DMS153 treated with DMSO at 0.1 percent for 48 hours (cell line): Measurements from ENCODE around the gene ITPK1.

Experiments used
- DNase-seq: peaks from one replicate; lab custom pipeline; 2025; ENCODE audit not compliant: unreplicated experiment; lab: John Stamatoyannopoulos, UW

ITPK1 gene

DNA sequence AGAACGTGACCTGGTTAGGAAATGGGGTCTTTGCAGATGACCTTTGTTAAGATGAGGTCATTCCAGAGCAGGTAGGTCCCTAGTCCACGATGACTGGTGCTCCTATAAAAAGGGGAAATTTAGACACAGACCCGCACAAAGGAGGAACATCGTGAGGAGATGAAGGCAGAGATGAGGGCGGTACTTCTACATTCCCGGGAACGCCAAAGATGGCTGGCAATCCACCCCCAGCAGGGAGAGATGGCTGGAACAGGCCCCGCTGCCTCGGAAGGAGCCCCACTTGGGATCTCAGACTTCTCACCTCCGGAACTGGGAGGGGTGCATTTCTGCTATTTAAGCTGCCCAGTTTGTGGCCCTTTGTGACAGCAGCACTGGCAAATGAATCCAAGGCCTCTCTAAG, 85.0 kb downstream of the ITPK1 start:
- DNase-seq = no peak

DNA sequence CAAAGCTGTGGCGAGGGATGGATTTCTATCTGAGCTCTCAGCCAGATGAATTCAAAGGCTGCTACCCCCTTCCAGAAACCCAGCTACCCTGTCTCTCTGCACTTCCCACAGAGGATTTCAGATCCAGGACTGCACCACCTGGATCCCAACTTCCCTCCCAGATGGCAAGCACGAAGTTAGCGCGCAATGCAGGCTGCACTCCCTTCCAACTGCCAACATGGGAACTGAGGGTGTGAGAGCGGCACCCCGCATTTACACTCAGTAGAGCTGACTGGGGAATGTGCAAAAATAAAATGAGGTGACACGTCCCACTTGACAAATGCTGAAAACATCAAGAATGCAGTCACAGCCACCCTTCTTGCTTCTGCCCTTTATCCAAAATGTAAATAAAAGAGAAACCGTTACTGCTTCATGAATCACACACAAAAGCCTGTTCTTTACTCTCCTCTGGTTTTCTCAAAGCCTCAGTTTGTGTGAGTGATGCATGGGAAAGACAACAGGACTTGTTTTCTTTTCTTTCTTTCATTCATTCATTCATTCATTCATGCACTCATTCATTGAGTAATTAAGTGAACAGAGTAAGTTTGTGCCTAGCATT, 85.7 kb downstream of the ITPK1 start:
- no peak for DNase-seq

DNA sequence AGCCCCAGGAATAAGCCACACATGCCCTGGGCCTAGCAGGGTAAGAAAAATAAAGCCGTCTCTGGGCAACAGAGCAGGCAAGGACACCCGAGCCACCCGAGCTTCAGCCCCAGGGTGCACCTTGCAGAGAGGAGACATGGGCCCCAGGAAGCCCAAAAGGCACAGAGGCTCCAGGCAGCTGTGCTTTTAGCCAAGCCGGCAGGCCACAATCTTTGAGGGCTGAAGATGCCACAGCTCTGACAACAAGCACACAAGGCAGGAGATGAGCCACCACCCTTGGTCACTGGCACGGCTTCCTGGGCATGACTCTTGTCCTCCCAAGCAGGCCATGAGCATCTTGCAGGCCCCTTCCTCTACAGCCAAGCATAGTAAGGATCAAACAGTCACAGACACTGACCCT, 86.3 kb downstream of the ITPK1 start:
- DNase-seq = no peak

DNA sequence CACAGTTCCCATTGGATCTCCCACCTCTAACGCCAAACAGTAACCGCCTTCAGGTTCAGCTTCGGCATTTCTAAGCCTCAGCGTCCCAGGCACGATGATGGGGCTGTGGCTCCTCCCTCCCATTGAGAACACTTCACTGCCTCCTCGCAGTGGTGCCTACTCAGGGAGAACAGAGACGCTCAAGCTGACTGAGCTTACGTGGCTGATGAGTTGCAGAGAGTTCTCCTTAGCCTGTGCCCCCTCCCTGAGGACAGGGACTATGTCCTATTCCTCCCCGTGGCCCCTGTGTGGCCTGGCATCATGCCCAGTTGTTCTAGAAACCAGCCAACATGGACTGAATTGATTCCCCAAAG, 87.0 kb downstream of the ITPK1 start:
- DNase-seq = no peak

DNA sequence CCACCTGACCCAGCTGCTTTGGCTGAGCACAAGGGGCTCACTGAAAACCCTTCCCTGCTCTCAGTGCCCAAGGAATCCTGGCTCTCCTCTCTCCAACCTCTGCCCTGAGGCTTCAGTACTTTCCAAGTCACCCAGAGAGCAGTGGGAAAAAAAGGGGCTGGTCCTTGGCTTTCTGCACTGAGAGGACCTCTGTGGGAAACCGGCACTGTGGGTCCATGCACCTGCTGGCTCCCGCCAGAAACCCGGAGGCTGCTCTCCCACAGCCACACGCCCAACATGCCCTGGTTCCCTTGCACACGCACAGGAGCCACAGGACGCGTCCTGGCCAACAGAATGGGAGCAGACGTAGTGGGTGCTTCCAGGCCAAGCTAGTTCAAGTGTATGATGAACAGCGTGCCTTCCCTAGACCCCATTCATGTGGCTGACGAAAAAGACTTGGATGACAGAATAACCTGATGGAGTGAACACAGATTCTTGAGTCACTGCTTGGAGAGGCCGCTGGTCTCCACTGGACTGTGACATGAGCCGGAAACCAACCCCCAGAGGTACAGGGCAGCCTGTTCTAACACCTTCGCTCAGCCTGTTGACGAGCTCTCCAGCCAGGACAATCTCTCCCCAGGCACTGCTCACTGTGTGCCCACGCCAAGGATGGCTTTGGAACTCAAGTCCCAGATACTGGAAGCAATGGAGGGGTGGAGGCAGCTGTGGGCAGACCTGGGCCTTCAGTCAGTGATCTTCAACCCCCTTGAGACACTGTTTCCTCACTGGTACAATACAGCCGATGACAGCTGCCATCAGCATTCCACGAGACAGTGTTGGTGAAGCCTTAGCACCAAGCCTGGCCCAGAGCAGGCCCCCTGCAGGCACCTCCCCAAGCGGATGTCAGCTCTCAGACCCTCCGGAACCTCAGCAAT, 87.7 kb downstream of the ITPK1 start:
- no peak for DNase-seq

DNA sequence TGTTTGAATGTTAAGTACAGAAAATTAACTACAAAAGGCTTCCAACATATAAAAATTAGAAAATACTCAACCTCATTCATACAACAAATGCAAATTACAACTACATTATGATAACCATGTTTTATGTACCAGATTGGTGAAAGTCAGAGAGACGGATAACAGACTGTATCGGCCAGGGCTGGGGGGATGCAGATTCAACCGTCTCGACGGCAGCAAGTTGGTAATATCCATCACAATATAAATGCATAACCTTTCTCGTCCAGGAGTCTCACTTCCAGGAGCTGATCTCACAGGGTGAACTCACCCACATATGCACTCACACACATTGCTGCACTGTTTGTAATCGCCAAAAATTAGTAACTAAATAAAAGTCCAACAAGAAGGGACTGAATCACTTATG, 89.4 kb downstream of the ITPK1 start:
- no peak for DNase-seq

DNA sequence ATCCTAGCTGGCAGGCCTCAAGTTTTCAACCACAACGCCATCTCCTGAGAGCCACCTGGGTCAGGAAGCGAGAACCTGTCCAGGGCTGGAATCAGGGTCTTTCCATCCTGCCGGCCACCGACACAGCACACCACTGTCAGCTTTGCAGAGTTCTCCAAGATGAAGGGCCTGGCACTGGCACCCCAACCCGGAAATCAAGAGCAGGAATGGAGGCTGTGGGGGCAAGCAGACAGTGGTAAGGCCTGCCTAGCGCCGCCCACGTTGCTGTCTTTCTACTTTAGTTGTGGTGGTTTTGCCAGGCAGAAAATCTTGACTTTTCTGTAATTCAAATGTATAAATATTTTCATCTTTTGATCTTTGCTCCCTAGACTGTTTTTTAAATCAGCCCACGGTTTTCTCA, 90.7 kb downstream of the ITPK1 start:
- no peak for DNase-seq

DNA sequence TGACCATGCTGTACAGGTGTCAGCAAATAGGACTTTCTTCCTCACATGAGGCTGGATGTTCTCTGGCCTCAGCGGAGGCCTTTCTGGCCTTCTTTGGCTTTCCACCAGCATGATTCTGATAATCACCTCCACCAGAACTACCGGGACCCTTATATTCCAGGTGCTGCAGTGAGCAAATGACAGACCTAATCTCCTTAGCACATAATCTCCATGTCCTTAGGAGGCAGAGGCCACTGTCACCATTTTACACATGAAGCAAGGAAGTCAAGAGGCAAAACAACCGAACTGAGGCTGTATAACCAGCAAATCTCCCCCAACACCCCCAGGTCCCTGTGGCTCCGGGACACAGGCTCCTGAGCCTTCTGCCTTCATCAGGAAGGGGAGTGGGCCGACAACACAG, 91.2 kb downstream of the ITPK1 start:
- no peak for DNase-seq

DNA sequence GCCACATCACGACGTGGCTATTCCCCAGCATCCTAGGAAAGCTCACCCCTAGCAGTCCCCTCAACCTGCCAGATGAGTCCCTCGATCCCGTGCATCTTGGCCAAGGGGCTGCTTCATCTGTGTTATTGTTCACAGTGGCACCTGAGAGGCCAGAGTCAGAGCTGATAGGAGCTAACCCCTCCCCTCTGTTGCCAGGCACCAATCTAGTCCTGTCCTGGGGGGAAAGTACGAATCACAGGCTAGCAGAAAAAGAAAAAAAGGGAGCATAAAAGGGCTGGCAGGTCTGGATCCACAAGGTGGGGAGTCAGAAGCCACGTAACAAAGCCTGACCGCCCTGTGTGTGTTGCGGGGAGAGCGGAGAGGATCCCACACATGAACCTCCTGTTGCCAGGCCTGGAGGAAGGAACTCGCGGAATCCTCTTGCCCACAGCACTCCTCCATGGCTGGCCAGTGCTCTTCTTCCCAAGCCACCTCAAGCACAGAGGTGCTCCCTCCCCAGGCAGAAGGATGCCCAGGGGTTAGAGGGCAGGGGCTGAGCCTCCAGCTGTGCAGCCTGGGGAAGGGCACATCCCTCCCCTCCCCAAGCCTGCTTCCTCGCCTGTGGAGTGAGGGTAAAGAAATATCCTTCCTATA, 91.8 kb downstream of the ITPK1 start:
- no peak for DNase-seq

DNA sequence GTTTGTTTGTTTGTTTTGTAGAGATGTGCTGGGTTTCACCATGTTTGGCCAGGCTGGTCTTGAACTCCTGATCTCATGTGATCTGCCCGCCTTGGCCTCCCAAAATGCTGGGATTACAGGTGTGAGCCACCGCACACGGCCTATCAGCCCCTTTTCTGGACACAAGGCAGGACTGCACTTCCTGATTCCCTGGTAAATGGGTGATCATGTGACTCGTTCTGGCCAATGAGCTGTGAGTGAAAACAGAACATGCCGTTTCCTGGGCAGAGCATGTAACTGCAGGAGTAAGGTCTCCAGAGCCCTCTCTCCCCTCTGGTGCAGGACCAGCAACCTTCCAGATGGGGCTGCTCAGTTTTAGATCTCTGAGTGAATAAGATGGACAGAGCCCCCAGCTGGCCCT, 92.7 kb downstream of the ITPK1 start:
- no peak for DNase-seq

DNA sequence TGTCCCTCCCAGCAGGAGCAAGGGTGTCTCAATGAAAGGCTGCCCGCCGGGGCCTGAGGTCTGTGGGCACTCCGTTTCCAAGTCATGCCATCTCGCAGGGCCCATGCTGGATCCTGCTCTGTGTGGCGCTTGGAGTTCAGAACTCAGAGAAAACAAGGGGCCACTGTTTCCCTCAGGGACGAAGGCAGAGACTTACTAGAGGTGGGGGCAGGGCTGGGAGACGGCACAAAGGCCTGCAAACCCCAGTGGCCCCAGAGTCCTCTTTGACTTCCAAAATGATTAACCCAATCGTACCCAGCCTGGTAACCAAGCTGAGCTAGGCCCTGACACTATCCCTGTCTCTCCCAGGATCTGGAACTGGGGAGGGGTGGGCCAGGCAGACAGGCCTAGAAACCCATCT, 95.8 kb downstream of the ITPK1 start:
- DNase-seq = no peak

DNA sequence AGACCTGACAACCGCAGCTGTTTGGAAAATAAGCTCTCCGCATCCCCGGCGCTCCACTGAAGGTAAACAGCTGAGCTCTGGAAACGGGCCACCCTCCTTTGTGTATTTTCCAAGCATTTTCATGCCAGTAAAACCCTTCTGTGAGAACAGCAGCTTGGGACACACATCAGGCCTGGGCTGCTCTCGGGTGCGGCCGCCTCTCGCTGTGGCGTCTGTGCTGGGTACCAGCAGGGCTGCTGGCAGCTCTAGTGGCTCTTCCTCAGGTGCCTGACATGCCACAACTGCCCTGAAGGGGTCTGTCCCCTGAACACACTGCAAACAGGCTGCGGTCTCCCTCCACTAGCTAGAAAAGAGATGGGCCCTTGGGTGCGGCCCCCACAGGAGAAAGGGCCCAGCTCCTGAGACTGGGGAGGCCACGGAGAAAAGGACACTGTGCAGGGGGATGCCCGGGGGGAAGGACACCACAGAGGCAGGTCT, 96.3 kb downstream of the ITPK1 start:
- no peak for DNase-seq

DNA sequence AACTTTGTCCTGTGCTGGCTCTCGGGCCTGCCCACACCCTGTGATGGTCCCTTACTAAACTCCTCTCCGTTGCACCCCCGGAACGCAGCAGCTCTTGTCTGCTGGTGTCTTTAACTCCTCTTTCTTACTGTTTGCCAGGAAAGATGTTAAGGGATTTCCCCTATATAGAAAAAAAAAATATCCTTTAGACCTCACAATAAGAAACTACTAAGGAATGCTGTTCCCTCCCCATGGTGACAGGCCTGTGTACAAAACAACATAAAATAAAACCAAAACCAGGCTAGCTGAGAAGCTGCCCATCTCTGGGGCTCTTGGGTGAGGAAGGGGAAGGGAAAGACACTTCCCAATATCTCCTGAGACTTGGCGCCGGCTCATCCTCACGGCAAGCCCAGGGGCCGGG, 97.4 kb downstream of the ITPK1 start:
- no peak for DNase-seq

DNA sequence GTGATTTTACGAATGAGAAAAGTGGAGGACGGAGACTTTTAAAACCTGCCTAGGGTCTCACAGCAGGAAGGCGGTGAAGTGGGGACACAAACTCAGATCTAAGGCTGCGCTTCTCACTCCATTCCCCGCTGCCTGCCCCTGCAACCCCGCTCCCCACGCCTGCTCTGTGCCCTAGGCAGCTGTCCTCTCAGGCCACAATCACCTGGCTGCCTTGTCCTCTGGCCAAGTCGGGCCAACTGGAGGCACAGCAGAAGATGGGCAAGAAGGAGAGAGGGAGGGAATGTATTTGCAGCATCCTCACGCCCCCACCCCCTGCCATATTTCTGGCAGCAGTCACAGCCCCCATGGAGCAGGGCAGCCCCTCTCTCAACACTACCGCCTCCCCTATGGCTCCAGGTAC, 97.8 kb downstream of the ITPK1 start:
- no peak for DNase-seq

DNA sequence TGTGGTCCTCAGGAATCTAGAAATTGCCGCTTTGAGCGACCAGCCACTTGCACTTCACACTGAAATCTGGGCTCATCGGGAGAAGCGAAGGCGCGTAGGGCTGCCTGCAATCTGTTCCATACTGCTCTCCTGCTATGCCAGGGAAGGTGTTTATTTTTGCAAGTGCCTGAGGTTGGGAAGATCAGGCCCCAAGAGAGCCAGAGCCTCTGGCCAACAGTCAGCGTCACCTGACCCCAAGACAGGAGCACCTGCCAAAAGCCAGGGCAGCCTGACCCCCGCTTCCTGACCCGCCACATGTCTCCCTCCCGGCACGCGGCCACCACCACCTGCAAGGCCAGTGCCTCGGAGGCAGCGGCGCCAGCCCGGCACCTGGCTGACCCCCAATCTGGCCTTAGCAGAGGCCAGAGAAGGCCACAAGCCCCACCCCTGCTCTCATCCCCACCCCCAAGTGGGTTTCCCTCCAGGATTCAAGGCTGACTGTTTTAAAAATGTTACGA, 98.4 kb downstream of the ITPK1 start:
- DNase-seq = no peak

DNA sequence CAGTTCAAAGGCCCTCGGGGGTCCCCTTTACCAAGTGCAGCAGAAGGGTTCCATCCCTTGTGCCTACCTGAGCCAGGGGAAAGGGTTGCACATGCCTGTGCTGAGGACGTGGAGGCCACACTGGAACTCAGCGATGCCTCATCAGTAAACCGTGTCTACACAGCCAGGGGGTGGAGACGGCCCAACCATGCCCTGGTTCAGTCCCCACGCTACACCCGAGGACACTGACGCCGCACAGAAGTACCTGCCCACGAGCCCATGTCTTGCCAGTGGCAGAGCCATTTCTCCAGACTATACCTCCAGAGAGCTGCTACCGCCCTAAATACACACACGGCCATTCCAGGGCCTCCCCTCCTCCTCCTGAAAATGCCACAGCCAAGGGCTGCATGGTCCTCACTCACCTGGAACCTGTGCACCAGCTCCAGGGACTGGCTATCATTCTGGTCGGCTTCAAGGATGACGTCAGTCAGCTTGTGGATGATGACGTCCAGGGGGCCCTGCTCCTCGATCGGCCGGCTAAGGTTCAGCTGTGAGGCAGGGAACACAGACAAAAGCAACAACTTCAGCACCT, 99.4 kb downstream of the ITPK1 start:
- DNase-seq = no peak

DNA sequence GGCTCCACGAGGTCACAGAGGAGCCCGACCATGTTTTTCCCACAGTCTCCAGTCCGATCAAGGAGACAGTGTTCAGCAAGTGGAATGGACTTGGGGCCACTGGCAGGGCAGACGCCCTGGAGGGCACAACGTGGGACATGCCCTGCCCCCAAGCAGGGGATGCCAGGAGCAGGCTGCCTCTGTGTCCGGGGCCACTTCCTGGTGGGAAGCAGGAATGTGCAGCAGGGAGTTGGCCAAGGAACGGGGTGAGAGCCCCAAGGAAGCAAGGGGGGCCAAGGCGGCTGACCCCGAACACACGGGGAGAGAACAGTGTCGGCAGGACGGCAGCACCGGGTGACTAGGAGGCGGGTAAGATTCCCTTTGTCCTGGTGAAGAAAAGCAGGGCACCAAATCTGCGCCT, 100.2 kb downstream of the ITPK1 start:
- DNase-seq = no peak

DNA sequence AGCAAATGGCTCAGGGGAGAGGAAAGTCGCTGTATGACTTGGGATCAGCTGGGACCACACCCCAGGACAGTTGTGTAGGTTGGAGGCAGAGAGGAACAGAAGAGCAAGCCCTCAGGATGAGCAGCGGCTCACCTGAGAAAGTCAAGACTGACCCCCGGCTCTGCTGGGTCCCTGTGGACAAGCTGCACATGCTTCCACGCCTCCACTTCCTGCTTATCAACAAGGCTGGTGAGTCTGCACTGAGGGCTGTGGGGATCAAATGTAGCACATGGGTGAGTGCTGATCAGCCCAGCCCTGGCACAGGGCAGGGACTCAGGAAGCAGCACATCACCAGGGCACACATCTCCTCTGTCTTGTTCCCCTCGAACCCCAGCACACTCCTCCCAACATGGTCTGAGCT, 100.7 kb downstream of the ITPK1 start:
- DNase-seq = no peak

DNA sequence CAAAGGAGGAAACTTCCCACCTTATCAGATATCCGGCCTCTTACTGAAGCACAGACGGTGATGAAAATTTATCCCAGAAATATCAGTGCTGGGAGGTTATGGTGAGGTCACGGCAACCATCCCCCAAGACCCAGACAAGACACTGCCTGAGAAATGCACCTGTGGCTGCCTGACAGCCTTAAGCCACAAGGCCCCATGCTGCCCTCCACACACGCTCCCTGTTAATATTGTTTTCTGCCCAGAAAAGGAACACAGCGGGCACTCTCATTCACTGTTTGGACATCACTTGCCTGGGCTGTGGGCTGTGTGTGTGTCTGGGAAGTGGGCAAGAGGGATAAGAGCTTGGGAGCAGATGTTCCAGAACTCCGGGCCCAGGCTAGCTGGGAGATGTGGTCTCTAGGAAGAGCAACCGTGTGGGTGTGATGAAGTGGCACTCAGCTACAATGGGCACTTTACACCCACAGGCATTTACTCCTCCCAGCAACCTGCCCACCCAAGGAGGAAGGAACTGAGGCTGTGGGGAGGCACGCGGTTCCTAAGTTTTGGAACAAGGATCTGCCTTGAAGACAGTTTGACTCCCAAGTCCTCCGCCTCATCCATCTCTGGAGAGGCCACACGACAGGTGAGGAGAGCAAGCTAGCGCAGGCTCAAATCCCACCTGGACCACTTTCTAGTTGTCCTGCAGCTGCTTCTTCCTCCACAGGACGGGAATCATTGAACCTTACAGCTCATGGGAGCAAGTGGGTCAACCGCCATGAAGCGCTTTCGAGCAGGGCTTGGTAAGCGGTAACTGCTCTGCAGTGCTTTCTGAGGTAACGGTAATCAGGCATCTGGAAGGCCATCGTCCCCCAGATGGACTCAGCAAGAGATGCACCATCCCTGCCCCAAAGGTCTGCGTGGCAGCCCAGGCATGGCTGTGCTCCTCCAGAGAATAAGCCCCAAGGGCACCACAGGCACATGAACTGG, 101.4 kb downstream of the ITPK1 start:
- DNase-seq = no peak

DNA sequence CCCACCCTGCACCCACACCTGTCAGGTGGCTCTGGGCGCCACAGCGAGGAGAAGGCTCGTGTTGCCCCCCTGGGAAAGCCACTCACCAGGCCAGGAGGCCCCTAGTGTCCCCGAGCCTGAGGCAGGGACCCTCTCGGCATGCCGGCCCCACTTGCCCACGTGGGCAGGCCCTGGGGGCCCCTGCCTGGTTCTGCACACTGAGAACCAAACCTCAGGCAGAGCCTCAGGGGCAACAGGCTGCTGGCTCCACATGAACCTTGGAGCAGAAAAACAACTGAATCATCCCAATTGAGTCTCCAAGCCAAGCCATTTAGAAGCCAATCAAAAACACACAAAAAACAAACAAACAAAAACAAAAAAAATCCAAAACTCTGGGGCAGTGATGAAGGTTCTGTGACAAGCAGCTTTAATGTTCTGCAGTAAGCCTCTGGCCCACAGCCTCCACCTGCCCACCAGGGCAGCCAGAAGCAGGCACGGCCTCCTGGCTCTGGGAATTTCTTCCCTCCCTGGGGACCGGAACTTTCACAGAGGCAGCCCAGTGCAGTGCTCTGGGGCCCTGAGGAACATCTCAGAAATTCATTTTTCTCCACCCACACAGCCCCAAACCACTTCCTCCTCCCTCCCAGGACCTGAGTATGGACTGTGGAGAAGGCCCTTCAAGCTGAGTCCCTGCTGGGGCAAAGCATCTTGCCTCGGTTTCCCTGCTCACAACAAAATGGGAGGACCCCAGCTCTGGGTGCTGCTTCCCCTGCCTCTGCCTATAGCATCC, 102.6 kb downstream of the ITPK1 start:
- no peak for DNase-seq
